ENCODE data around the gene PRUNE2. TPM values are rescaled to one million over a fixed set of nuclear protein-coding genes. Genes with fewer than 3 reads are reported as not detected.
"Not testable (repeated sequence)": the region's sequence is repeated elsewhere in the genome, so short reads cannot be mapped to it uniquely, and the experiment has no call there.

PRUNE2 gene
- total RNA-seq, 4 donors from 2014 or later: 67.6 to 105 (median 95.6) TPM

DNA sequence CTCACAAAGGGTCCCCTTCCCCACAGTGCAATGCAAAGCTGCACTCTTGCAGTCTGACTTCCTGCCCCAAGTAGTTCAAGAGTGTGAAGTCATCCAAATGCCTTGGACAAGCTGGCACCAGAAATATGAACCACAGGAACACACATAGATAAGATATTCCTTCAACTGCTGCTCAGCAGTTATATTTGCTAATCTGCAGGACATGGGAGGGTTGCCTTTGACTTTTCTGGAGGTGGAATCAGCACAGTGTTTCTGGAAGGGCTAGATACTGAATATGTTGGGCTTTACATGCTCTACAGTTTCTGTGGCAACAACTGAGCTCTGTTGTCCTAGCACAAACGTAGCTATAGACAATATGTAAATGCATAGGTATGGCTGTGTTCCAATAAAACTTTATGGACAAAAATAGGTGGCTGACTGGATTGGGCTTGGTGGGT lies 238.4 kb downstream of the PRUNE2 start:
- Histone ChIP-seq H3K9me3 (no peaks in the 10 kb centered on the region), H3K4me1 (peaks cover 0 to 1% (median 0%) of the 10 kb centered on the region in 4 donors), H3K27me3 (no peaks in the 10 kb centered on the region), H3K4me3 (no peak overlapping the region), H3K27ac (no peak overlapping the region), H3K36me3 (no peaks in the 10 kb centered on the region)
- DNase-seq: no peak
- in situ Hi-C loops (cut with MboI; ENCODE audit: low pct_ligation_motif_present in 1 of 4, low pct_unique_long_range_greater_than_20kb in 1 of 4, low sequenced_read_pairs in 3 of 4): no loop called here
- TF ChIP-seq POLR2AphosphoS5 (IDR thresholded peaks at IDR 0.05) (no peak), EP300 (IDR thresholded peaks at IDR 0.05; ENCODE audit: low read depth) (no peak), POLR2A (IDR thresholded peaks at IDR 0.05) (no peak)
- TF ChIP-seq, protein P1, sequence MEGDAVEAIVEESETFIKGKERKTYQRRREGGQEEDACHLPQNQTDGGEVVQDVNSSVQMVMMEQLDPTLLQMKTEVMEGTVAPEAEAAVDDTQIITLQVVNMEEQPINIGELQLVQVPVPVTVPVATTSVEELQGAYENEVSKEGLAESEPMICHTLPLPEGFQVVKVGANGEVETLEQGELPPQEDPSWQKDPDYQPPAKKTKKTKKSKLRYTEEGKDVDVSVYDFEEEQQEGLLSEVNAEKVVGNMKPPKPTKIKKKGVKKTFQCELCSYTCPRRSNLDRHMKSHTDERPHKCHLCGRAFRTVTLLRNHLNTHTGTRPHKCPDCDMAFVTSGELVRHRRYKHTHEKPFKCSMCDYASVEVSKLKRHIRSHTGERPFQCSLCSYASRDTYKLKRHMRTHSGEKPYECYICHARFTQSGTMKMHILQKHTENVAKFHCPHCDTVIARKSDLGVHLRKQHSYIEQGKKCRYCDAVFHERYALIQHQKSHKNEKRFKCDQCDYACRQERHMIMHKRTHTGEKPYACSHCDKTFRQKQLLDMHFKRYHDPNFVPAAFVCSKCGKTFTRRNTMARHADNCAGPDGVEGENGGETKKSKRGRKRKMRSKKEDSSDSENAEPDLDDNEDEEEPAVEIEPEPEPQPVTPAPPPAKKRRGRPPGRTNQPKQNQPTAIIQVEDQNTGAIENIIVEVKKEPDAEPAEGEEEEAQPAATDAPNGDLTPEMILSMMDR (IDR thresholded peaks at IDR 0.05): no peak
- intact Hi-C loops (cut with DNase I; ENCODE audit: low total_unique reads): no loop called here
- 10 to 17% methylated on average over 1 of the region's 1 CpG for WGBS, 2 donors (ENCODE audit: low coverage in 1 of 2)

DNA sequence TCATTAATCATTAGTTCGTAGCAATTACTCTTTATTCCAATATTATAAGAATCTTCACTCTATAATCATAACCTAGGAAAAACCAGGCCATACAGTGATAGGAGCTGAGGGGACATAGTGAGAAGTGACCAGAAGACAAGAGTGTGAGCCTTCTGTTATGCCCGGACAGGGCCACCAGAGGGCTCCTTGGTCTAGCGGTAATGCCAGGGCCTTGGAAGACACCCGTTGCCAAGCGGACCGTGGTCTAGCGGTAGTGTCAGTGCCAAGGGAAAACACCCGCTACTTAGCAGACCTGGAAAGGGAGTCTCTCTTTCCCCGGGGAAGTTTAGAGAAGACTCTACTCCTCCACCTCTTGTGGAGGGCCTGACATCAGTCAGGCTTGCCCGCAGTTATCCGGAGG lies 239.9 kb downstream of the PRUNE2 start:
- intact Hi-C loops (cut with DNase I; ENCODE audit: low total_unique reads); in situ Hi-C loops (cut with MboI; ENCODE audit: low pct_ligation_motif_present in 1 of 4, low pct_unique_long_range_greater_than_20kb in 1 of 4, low sequenced_read_pairs in 3 of 4): not testable (repeated sequence)

DNA sequence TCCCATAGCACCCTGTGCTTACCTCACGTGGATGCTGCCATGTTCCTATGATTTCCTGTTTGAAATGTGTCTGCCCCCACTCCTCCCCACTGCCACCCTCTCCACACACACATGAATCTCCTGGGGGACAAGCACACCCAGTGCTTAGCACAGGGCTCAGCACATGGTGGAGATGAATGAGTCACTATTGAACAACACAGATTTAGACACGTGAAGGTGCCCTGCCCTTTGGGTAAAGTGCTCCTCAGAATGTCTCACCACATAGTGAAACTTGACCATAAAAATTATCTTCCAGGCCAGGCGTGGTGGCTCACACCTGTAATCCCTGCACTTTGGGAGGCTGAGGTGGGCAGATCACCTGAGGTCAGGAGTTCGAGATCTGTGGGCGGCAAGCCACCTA lies 240.5 kb downstream of the PRUNE2 start:
- TF ChIP-seq POLR2A (IDR thresholded peaks at IDR 0.05) (no peak), EP300 (IDR thresholded peaks at IDR 0.05; ENCODE audit: low read depth) (no peak), POLR2AphosphoS5 (IDR thresholded peaks at IDR 0.05) (no peak)
- TF ChIP-seq, protein P1 (IDR thresholded peaks at IDR 0.05): no peak
- Histone ChIP-seq H3K4me3 (no peak overlapping the region), H3K36me3 (no peaks in the 10 kb centered on the region), H3K9me3 (no peaks in the 10 kb centered on the region), H3K4me1 (peaks cover 0 to 5% (median 0%) of the 10 kb centered on the region in 4 donors), H3K27ac (no peak overlapping the region), H3K27me3 (no peaks in the 10 kb centered on the region)
- no peak for DNase-seq
- in situ Hi-C loops (cut with MboI; ENCODE audit: low pct_ligation_motif_present in 1 of 4, low pct_unique_long_range_greater_than_20kb in 1 of 4, low sequenced_read_pairs in 3 of 4): no loop called here
- intact Hi-C loops (cut with DNase I; ENCODE audit: low total_unique reads): no loop called here
- WGBS, 2 donors (ENCODE audit: low coverage in 1 of 2): 70 to 79% methylated on average over 2 to 5 of the region's 5 CpGs

More for the DNA sequence above, 239.9 kb downstream of the PRUNE2 start:
- not testable (repeated sequence) for H3K36me3 ChIP-seq, H3K27ac ChIP-seq, DNase-seq, H3K27me3 ChIP-seq, H3K4me1 ChIP-seq, H3K4me3 ChIP-seq, H3K9me3 ChIP-seq
- 81 to 100% methylated on average over 2 to 11 of the region's 11 CpGs for WGBS, 2 donors (ENCODE audit: low coverage in 1 of 2)
- TF ChIP-seq, protein P1 (IDR thresholded peaks at IDR 0.05): peak in 4 of 5 experiments; percentile 37 to 46 (median 42)

DNA sequence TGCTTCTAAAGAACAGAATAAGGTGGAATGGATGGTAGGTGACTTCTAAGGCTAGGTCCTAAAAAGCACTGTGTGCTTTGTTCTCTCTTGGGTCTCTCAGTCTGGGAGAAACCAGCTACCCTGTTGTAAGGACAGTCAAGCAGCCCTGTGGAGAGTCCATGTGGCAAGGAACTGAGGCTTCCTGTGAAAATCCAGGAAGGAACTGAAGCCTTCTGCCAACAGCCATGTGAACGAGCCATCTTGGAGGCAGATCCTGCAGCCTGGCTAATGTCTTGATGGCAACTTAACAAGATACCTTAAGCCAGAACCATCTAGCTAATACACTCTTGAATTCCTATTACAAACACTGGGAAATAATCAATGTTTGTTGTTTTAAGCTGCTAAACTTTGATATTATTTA lies 241.8 kb downstream of the PRUNE2 start:
- 56 to 73% methylated on average over 1 of the region's 1 CpG for WGBS, 2 donors (ENCODE audit: low coverage in 1 of 2)
- in situ Hi-C loops (cut with MboI; ENCODE audit: low pct_ligation_motif_present in 1 of 4, low pct_unique_long_range_greater_than_20kb in 1 of 4, low sequenced_read_pairs in 3 of 4): no loop called here
- DNase-seq: no peak
- no peak overlapping the region for H3K4me3 ChIP-seq
- no peak overlapping the region for H3K27ac ChIP-seq
- no peaks in the 10 kb centered on the region for H3K36me3 ChIP-seq
- no peaks in the 10 kb centered on the region for H3K9me3 ChIP-seq
- intact Hi-C loops (cut with DNase I; ENCODE audit: low total_unique reads): no loop called here
- no peak for TF ChIP-seq POLR2AphosphoS5 (IDR thresholded peaks at IDR 0.05)
- no peak for TF ChIP-seq EP300 (IDR thresholded peaks at IDR 0.05; ENCODE audit: low read depth)
- TF ChIP-seq, protein P1 (IDR thresholded peaks at IDR 0.05): no peak
- no peak for TF ChIP-seq POLR2A (IDR thresholded peaks at IDR 0.05)
- peaks cover 0 to 5% (median 0%) of the 10 kb centered on the region in 4 donors for H3K4me1 ChIP-seq
- H3K27me3 ChIP-seq: no peaks in the 10 kb centered on the region

All from transverse colon (tissue), 4 donors.